NCI-H1105 (cell line): ENCODE results near the gene CCDC106.

Experiments
- DNase-seq: peaks from one replicate; lab custom pipeline; 2025; lab: John Stamatoyannopoulos, UW

CCDC106 gene

GRCh38 chr19:55669418-55670279 lies 21.6 kb downstream of the CCDC106 start:
- no peak for DNase-seq

GRCh38 chr19:55670280-55671053 lies 22.5 kb downstream of the CCDC106 start:
- no peak for DNase-seq

- no peak for DNase-seq
Measured at GRCh38 chr19:55671054-55671378, 23.0 kb downstream of the CCDC106 start.

- DNase-seq = no peak
Measured at GRCh38 chr19:55672418-55672817, 24.4 kb downstream of the CCDC106 start.

GRCh38 chr19:55673465-55673864 lies 25.5 kb downstream of the CCDC106 start:
- no peak for DNase-seq

GRCh38 chr19:55673889-55674288 lies 25.9 kb downstream of the CCDC106 start:
- no peak for DNase-seq

- DNase-seq = no peak
Measured at GRCh38 chr19:55674459-55674840, 26.4 kb downstream of the CCDC106 start.

GRCh38 chr19:55674841-55675660 lies 27.0 kb downstream of the CCDC106 start, which contains the start of gene EPN1:
Gene EPN1 (plus strand): TSS chr19:55675226. CDS start chr19:55678628, 3,402 bp downstream.
- DNase-seq = peak; percentile 99

- DNase-seq = no peak
Measured at GRCh38 chr19:55675661-55676354, 27.8 kb downstream of the CCDC106 start.

- no peak for DNase-seq
Measured at GRCh38 chr19:55676383-55676782, 28.4 kb downstream of the CCDC106 start.

GRCh38 chr19:55676889-55677505 lies 29.0 kb downstream of the CCDC106 start:
- DNase-seq = no peak

- no peak for DNase-seq
Measured at GRCh38 chr19:55677572-55678028, 29.6 kb downstream of the CCDC106 start.

GRCh38 chr19:55678121-55678671 lies 30.2 kb downstream of the CCDC106 start:
- DNase-seq = no peak

- no peak for DNase-seq
Measured at GRCh38 chr19:55679343-55680257, 31.6 kb downstream of the CCDC106 start.

GRCh38 chr19:55680339-55681130 lies 32.5 kb downstream of the CCDC106 start:
- no peak for DNase-seq

- no peak for DNase-seq
Measured at GRCh38 chr19:55681131-55682092, 33.4 kb downstream of the CCDC106 start.

GRCh38 chr19:55683449-55684261 lies 35.6 kb downstream of the CCDC106 start:
- no peak for DNase-seq
